GM19240 (cell line): Measurements from ENCODE around the gene TMC2.
"Not testable (repeated sequence)": the region's sequence is repeated elsewhere in the genome, so short reads cannot be mapped to it uniquely, and the experiment has no call there.

ENCODE experiments used
- DNase-seq: peaks from one replicate; pipeline ENCODE4 v3.0.0; 2011; ENCODE audit warnings: low spot score; ENCODE audit not compliant: insufficient read length

The TMC2 gene

GRCh38 chr20:2659547-2659946 is 123.2 kb downstream of the TMC2 start:
- no peak for DNase-seq

- no peak for DNase-seq
Observed at GRCh38 chr20:2663364-2663886, 127.1 kb downstream of the TMC2 start.

GRCh38 chr20:2663887-2664719 is 127.7 kb downstream of the TMC2 start, which contains the start of gene IDH3B:
IDH3B (minus strand) TSS chr20:2664216; CDS start chr20:2664188, 28 bp downstream.
- peak; percentile 82 for DNase-seq

- DNase-seq, result no peak
Observed at GRCh38 chr20:2671977-2672376, 135.6 kb downstream of the TMC2 start.

- no peak for DNase-seq
Observed at GRCh38 chr20:2672446-2672845, 136.1 kb downstream of the TMC2 start.

GRCh38 chr20:2673453-2673852 is 137.1 kb downstream of the TMC2 start:
- DNase-seq, result no peak

- no peak for DNase-seq
Observed at GRCh38 chr20:2680046-2680445, 143.7 kb downstream of the TMC2 start.

GRCh38 chr20:2682040-2682439 is 145.7 kb downstream of the TMC2 start:
- not testable (repeated sequence) for DNase-seq

GRCh38 chr20:2684817-2685216 is 148.4 kb downstream of the TMC2 start:
- DNase-seq, result not testable (repeated sequence)

- no peak for DNase-seq
Observed at GRCh38 chr20:2687514-2687913, 151.1 kb downstream of the TMC2 start.

- DNase-seq, result no peak
Observed at GRCh38 chr20:2688041-2688591, 151.7 kb downstream of the TMC2 start.

- no peak for DNase-seq
Observed at GRCh38 chr20:2690213-2690612, 153.8 kb downstream of the TMC2 start.

- no peak for DNase-seq
Observed at GRCh38 chr20:2690718-2691117, 154.3 kb downstream of the TMC2 start.

GRCh38 chr20:2691127-2691526 is 154.8 kb downstream of the TMC2 start:
- DNase-seq, result no peak
